ENCODE data around the gene INKA2.
A peak's percentile ranks its signal among the peaks of the same experiment; 100 is the strongest.

Gene INKA2

GRCh38 chr1:111739194-111739924 is at the start of gene INKA2:
Gene INKA2, minus strand, starts transcription at chr1:111739395. Its CDS starts 153 bp downstream, at chr1:111739242.
- DNase-seq, result peak in 5 of 6 experiments; percentile 6 to 49 (median 36)

DNA sequence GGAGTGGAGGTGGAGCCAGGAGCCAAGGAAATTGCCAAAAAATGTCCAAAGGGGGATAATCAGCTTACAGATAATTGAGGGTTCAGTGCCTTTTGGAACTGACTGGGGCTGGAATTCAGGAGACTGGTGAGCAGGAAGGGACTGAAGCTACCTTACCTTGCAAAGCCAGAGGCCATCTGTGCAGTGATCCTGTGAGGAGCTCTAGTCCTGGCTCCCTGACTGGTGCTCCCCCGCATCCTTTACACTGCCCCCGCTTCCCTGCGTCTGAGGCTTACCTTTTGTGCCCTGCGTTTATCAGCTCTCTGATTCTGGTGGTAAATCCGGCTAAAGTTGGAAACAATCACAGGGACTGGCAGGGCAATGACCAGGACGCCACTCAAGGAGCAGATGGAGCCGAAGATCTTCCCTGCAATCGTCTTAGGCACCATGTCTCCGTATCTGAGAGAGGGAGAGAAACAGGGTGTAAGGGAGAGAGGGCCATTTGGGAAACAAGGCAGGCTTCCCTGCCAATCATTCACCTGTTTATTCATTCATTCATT is 47.5 kb upstream of the INKA2 start:
- DNase-seq, result no peak

- DNase-seq, result no peak
Measured at GRCh38 chr1:111784273-111784901, 45.2 kb upstream of the INKA2 start.

- DNase-seq, result no peak
Measured at GRCh38 chr1:111779546-111779945, 40.4 kb upstream of the INKA2 start.

GRCh38 chr1:111778541-111779051 is 39.4 kb upstream of the INKA2 start:
- no peak for DNase-seq

- DNase-seq, result no peak
Measured at GRCh38 chr1:111778066-111778465, 38.9 kb upstream of the INKA2 start.

GRCh38 chr1:111777301-111777700 is 38.1 kb upstream of the INKA2 start:
- no peak for DNase-seq

GRCh38 chr1:111776861-111777260 is 37.7 kb upstream of the INKA2 start:
- DNase-seq, result no peak

DNA sequence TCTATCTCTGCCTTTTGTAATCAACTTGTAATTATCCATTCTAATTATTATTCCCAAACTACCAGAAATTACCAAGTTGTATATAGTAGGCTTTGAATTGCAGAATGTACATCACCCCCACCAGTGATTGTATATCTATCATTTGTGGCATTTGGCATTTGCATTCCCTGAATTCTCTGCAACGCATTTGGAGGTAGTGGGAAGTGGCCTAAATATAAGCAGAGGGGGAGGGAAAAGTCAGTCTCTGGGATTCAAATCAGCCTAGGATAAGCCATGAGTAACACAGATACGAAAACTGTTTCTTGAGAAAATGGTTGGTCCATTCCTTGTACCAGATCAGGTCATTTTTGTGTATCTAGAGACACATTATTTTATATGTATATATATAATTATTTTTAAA is 37.2 kb upstream of the INKA2 start:
- no peak for DNase-seq

- no peak for DNase-seq
Measured at GRCh38 chr1:111775966-111776365, 36.8 kb upstream of the INKA2 start.

DNA sequence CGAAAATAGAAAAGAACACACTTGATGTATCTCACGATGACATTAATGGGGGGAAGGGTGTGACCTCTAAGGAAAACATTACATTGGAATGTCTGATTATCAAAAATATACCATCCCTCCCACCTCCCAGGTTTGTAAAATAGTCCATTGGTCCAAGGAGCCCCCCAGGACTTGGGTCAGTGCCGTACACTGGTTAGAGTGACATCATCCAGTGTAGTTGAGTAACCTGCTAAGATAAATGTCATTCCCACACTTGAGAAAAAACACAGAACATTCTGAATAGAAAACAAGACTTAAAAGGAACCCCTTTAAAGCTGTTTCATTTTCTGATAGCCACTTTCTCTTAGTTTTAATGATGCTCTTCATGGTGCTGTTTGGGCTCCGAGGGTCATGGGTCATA is 31.7 kb upstream of the INKA2 start:
- no peak for DNase-seq

- DNase-seq, result peak in 5 of 6 experiments; percentile 27 to 73 (median 45)
Measured at GRCh38 chr1:111769517-111770146, 30.4 kb upstream of the INKA2 start.

- no peak for DNase-seq
Measured at GRCh38 chr1:111768625-111769024, 29.4 kb upstream of the INKA2 start.

GRCh38 chr1:111768023-111768422 is 28.8 kb upstream of the INKA2 start:
- no peak for DNase-seq

- DNase-seq, result no peak
Measured at GRCh38 chr1:111762332-111762731, 23.1 kb upstream of the INKA2 start.

DNA sequence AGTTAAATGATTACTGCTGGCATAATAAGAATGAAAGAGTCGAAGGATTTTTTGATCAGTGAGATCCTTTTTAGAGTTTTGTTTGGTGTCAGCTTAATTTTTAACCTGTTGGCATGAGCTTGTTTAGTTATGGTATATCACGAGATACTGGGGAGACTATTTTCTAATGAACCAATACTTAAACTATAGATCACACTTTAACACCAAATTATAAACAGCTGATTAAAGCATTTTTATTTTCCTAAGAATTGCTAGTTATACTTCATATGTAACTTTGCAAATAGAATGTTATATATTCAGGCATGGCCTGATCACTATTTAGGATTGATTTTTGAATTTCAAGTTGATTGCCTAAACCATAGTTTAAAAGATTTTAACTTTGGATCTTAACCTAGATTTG is 22.5 kb upstream of the INKA2 start:
- no peak for DNase-seq

DNA sequence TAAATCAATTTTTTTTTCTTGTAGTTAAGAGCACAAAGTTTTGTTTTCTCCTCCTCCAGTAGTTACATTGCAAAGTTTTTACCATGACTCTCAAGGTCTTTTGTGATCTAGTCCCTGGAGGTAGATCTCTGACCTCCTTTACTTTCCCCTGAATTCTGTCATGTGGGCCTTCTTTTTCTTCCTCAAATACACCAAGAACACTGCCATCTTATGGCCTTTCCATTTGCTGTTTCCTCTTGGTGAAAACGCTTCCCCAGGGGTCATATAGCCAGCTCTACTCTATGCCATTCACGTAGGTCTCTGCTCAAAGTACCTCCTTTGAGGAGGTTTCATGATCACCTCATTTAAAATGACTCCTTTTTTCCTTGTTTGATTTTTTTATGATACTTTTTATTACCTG is 19.2 kb upstream of the INKA2 start:
- no peak for DNase-seq

DNA sequence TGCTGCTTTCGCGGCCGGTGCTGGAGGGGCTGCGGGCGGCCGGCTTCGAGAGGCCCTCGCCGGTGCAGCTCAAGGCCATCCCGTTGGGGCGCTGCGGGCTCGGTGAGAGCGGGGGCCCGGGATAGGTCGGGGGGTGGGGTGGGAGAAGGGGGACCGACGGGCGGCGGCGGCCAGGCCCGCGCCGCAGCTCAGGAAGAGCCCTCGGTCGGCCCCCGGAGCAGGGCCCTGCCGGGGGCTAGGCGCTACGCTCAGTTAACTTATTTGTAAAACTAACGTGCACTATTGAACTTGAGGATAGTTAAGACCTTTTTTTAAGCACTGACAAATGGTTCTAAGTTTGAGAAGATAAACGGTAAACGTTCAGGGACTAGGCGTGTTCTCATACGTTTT is 16.9 kb upstream of the INKA2 start:
- DNase-seq, result no peak

GRCh38 chr1:111755331-111756123 is 16.3 kb upstream of the INKA2 start, which contains the start of gene DDX20:
Gene DDX20, plus strand, starts transcription at chr1:111755901. Its CDS starts 24 bp downstream, at chr1:111755925.
- DNase-seq, result peak; percentile 89 to 98 (median 96)

GRCh38 chr1:111754984-111755330 is 15.8 kb upstream of the INKA2 start:
- DNase-seq, result peak in 1 of 6 experiments; percentile 41

GRCh38 chr1:111751906-111752575 is 12.8 kb upstream of the INKA2 start:
- DNase-seq, result no peak

DNA sequence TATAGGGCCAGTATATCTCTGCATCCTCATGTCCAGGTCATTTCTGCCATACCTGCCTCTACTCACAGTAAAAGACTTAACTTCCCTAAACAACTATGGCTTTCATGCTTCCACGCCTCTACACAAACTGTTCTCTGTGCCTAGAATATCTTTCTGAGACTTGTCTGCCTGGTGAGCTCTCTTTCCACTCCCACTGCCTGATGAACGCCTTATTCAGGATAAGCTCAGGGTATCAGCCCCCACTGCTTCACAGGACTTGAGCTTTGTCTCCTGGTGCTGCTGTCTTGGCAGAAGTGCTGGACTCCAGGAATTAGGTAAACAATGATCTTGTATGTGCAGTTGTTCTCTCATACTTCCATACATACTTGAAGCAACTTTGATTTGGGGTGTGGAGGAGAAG is 11.7 kb upstream of the INKA2 start:
- DNase-seq, result no peak
